Stimulated activated CD4-positive, alpha-beta T cell treated with anti-CD3 and anti-CD28 coated beads, Interleukin-15, amount 100 ng/mL, for 48 hours (primary cell): ENCODE results near the gene NKD1.

Experiments used
- DNase-seq, 2 donors: peaks; one replicate each; pipeline ENCODE4 v3.0.0-alpha.2; 2020; ENCODE audit warnings: low read depth in 2 of 2

NKD1 gene

GRCh38 chr16:50599494-50599893 lies 51.3 kb downstream of the NKD1 start:
- DNase-seq, result no peak

- DNase-seq, result no peak
Measured at GRCh38 chr16:50600582-50601283, 52.5 kb downstream of the NKD1 start.

- DNase-seq, result no peak
Measured at GRCh38 chr16:50601341-50601740, 53.1 kb downstream of the NKD1 start.

GRCh38 chr16:50602126-50602525 lies 53.9 kb downstream of the NKD1 start:
- DNase-seq, result no peak

GRCh38 chr16:50602531-50603205 lies 54.5 kb downstream of the NKD1 start:
- no peak for DNase-seq

- no peak for DNase-seq
Measured at GRCh38 chr16:50603206-50604064, 55.2 kb downstream of the NKD1 start.

- no peak for DNase-seq
Measured at GRCh38 chr16:50604065-50604418, 55.8 kb downstream of the NKD1 start.

- DNase-seq, result no peak
Measured at GRCh38 chr16:50604610-50605009, 56.4 kb downstream of the NKD1 start.

GRCh38 chr16:50605733-50606430 lies 57.7 kb downstream of the NKD1 start:
- no peak for DNase-seq

- DNase-seq, result no peak
Measured at GRCh38 chr16:50606431-50607050, 58.3 kb downstream of the NKD1 start.

- no peak for DNase-seq
Measured at GRCh38 chr16:50607051-50607431, 58.8 kb downstream of the NKD1 start.

GRCh38 chr16:50607447-50607846 lies 59.3 kb downstream of the NKD1 start:
- no peak for DNase-seq

- no peak for DNase-seq
Measured at GRCh38 chr16:50607970-50608557, 59.9 kb downstream of the NKD1 start.

GRCh38 chr16:50609049-50609448 lies 60.9 kb downstream of the NKD1 start:
- no peak for DNase-seq

- no peak for DNase-seq
Measured at GRCh38 chr16:50609471-50609870, 61.3 kb downstream of the NKD1 start.

- no peak for DNase-seq
Measured at GRCh38 chr16:50610331-50611262, 62.4 kb downstream of the NKD1 start.

- no peak for DNase-seq
Measured at GRCh38 chr16:50611332-50611934, 63.2 kb downstream of the NKD1 start.

- DNase-seq, result no peak
Measured at GRCh38 chr16:50611995-50612848, 64.0 kb downstream of the NKD1 start.

- DNase-seq, result no peak
Measured at GRCh38 chr16:50612849-50613198, 64.6 kb downstream of the NKD1 start.
